BJ (cell line): ENCODE measurements around the gene SLK. TPM values are rescaled to one million over a fixed set of nuclear protein-coding genes. Genes with fewer than 3 reads are reported as not detected.

ENCODE experiments used
- CTCF ChIA-PET: fragments of 350-600 bp; formaldehyde crosslinking; extraction: SDS; loops from one replicate; lab custom pipeline; 2021; ENCODE audit warnings: antibody characterized with exemption, inconsistent platforms; lab: Yijun Ruan, JAX
- POLR2A ChIA-PET: fragments of 300-600 bp; sonication (Branson Sonifier 250); formaldehyde crosslinking; extraction: SDS; loops from one replicate; lab custom pipeline; 2021; ENCODE audit warnings: antibody characterized with exemption; lab: Charles Lee
- DNase-seq: peaks from one replicate; pipeline ENCODE4 v3.0.0-alpha.2; 2011; ENCODE audit warnings: low read depth
- H3K27me3 ChIP-seq: 2 replicates; pipeline ENCODE4 v1.6.0; 2011; ENCODE audit warnings: low read length; ENCODE audit not compliant: control insufficient read depth, insufficient read depth
- H3K36me3 ChIP-seq: 2 replicates; pipeline ENCODE4 v1.5.1; 2011; ENCODE audit warnings: low read length; ENCODE audit not compliant: control insufficient read depth, insufficient read depth
- H3K4me3 ChIP-seq: 2 replicates; pipeline ENCODE4 v1.5.1; 2011; ENCODE audit warnings: low read depth, mild to moderate bottlenecking, control low read depth, low read length
- CTCF ChIP-seq: IDR thresholded peaks from 2 replicates; pipeline ENCODE4 v1.5.1; 2011; ENCODE audit warnings: low read depth, mild to moderate bottlenecking, control low read depth, inconsistent platforms, low read length, moderate library complexity; ENCODE audit not compliant: insufficient read depth
- polyA plus RNA-seq: library from polyadenylated mRNA; depleted of rRNA; stranded (reverse); fragments of >200 nt; gene quantifications from 2 replicates; pipeline ENCODE4 v1.2.3, GENCODE V29; 2011

Gene SLK
- polyA plus RNA-seq, 1 experiment: 3.5 TPM

GRCh38 chr10:103949728-103950127, 17.2 kb upstream of the SLK start:
- no peak for DNase-seq
- Histone ChIP-seq H3K4me3 (no peak overlapping the region), H3K36me3 (no peaks in the 10 kb centered on the region), H3K27me3 (no peaks in the 10 kb centered on the region)
- TF ChIP-seq CTCF: no peak
- ChIA-PET CTCF (no interaction called here), POLR2A (no interaction called here)

- ChIA-PET CTCF (interaction anchor here (1.1 to 1.8 kb wide), 2 partner anchors 12 to 63 kb away, joined by 4 read pairs; no protein-coding TSS in a partner anchor), POLR2A (no interaction called here)
- Histone ChIP-seq H3K36me3 (no peaks in the 10 kb centered on the region), H3K27me3 (no peaks in the 10 kb centered on the region), H3K4me3 (no peak overlapping the region)
- DNase-seq: no peak
- no peak for TF ChIP-seq CTCF
Observed at GRCh38 chr10:103951183-103951582, 15.8 kb upstream of the SLK start.

GRCh38 chr10:103951942-103952341, 15.0 kb upstream of the SLK start:
- DNase-seq: no peak
- POLR2A ChIA-PET: no interaction called here
- CTCF ChIA-PET: interaction anchor here (0.9 to 1.8 kb wide), 3 partner anchors 9 to 64 kb away, joined by 3 to 4 read pairs (median 4); no protein-coding TSS in a partner anchor

GRCh38 chr10:103954543-103954942, 12.4 kb upstream of the SLK start:
- no peak for DNase-seq
- ChIA-PET POLR2A (no interaction called here), CTCF (no interaction called here)
- Histone ChIP-seq H3K36me3 (no peaks in the 10 kb centered on the region), H3K4me3 (no peak overlapping the region), H3K27me3 (0 out of 2 replicates have a peak, but pooled peaks cover 2% of the 10 kb centered on the region)
- TF ChIP-seq CTCF: no peak

More at GRCh38 chr10:103951942-103952341, 15.0 kb upstream of the SLK start:
- no peak overlapping the region for H3K4me3 ChIP-seq
- no peak for TF ChIP-seq CTCF
- no peaks in the 10 kb centered on the region for H3K27me3 ChIP-seq
- H3K36me3 ChIP-seq: no peaks in the 10 kb centered on the region

GRCh38 chr10:103958996-103959395, 7.9 kb upstream of the SLK start:
- TF ChIP-seq CTCF: no peak
- H3K36me3 ChIP-seq: no peaks in the 10 kb centered on the region
- ChIA-PET CTCF (no interaction called here), POLR2A (no interaction called here)
- DNase-seq: no peak
- no peak overlapping the region for H3K4me3 ChIP-seq
- H3K27me3 ChIP-seq: 0 out of 2 replicates have a peak, but pooled peaks cover 2% of the 10 kb centered on the region
